ENCODE results near the gene GEMIN2. TPM values are rescaled to one million over a fixed set of nuclear protein-coding genes. Genes with fewer than 3 reads are reported as not detected.

GEMIN2 gene
- total RNA-seq, 1 donor from 2014 or later: 71.8 TPM

DNA sequence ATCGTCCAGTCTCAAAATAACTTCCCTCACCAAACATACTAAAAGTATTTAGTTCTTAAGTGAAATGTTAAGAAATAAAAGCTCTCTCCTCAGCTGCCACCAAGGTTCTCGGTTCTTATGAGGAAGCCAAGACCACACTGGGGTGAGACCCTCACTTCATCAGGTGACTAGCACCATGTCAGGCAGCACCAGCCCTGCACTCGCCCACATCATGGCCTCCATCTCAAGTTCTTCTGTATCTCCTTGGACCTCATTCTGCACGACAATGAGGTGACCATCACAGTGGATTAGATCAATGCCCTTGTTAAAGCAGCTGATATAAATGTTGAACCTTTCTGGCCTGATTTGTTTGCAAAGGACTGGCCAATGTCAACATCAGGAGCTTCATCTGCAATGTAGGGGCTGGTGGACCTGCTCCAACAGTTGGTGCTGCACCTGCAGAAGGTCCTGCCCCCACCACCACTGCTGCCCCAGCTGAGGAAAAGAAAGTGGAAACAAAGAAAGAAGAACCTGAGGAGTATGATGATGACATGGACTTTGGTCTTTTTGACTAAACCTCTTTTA is 23.5 kb upstream of the GEMIN2 start:
- Mint-ChIP-seq H3K4me1 (no peaks in the 10 kb centered on the region), H3K27me3 (ENCODE audit: insufficient read depth, low read depth) (no peaks in the 10 kb centered on the region), H3K4me3 (no peak overlapping the region), H3K27ac (no peak overlapping the region), H3K36me3 (peaks cover 38% of the 10 kb centered on the region), H3K9me3 (no peaks in the 10 kb centered on the region)
- Histone ChIP-seq H3K4me2 (no peak overlapping the region), H2AFZ (replicated peaks) (no peak overlapping the region), H3K9me3 (ENCODE audit: low read depth) (no peaks in the 10 kb centered on the region), H3K27ac (no peak overlapping the region), H3K79me2 (ENCODE audit: low read depth) (peaks cover 6% of the 10 kb centered on the region), H3K4me1 (no peaks in the 10 kb centered on the region), H4K20me1 (ENCODE audit: low read depth) (peaks cover 6% of the 10 kb centered on the region), H3K4me3 (no peak overlapping the region), H3K36me3 (peaks cover 23% of the 10 kb centered on the region), H3K9ac (no peak overlapping the region), H3F3A (ENCODE audit: low read depth) (no peaks in the 10 kb centered on the region), H3K27me3 (no peaks in the 10 kb centered on the region)
- TF ChIP-seq EZH2phosphoT487 (IDR thresholded peaks at IDR 0.05): no peak
- no peak for TF ChIP-seq EZH2 (IDR thresholded peaks at IDR 0.05)
- TF ChIP-seq, protein P1, sequence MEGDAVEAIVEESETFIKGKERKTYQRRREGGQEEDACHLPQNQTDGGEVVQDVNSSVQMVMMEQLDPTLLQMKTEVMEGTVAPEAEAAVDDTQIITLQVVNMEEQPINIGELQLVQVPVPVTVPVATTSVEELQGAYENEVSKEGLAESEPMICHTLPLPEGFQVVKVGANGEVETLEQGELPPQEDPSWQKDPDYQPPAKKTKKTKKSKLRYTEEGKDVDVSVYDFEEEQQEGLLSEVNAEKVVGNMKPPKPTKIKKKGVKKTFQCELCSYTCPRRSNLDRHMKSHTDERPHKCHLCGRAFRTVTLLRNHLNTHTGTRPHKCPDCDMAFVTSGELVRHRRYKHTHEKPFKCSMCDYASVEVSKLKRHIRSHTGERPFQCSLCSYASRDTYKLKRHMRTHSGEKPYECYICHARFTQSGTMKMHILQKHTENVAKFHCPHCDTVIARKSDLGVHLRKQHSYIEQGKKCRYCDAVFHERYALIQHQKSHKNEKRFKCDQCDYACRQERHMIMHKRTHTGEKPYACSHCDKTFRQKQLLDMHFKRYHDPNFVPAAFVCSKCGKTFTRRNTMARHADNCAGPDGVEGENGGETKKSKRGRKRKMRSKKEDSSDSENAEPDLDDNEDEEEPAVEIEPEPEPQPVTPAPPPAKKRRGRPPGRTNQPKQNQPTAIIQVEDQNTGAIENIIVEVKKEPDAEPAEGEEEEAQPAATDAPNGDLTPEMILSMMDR (IDR thresholded peaks at IDR 0.05): no peak
- no peak for DNase-seq (ENCODE audit: low spot score)

DNA sequence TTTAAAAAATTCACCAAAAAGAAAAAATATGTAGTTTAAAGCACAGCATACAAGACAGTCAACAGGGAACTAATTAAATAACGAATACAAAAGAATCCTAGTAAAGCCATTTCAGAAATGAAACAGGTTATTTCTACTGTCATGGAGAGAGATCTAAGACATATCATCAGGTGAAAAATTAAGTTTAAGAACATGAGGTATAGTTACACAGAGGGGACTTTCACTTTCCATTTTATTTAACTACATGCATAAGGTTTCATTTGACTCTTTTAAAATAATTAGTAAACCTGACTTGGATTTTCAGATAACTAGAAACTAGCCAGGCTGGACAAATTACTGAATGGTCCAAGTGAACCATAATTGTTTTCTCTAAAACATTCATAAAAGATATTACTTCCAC is 22.4 kb upstream of the GEMIN2 start:
- no peaks in the 10 kb centered on the region for H3K27me3 Mint-ChIP-seq (ENCODE audit: insufficient read depth, low read depth)
- no peak overlapping the region for H3K4me3 ChIP-seq
- TF ChIP-seq, protein P1 (IDR thresholded peaks at IDR 0.05): no peak
- TF ChIP-seq EZH2phosphoT487 (IDR thresholded peaks at IDR 0.05) (no peak), EZH2 (IDR thresholded peaks at IDR 0.05) (no peak)
- no peaks in the 10 kb centered on the region for H3K9me3 ChIP-seq (ENCODE audit: low read depth)
- H4K20me1 ChIP-seq (ENCODE audit: low read depth): peaks cover 6% of the 10 kb centered on the region
- no peak overlapping the region for H3K27ac ChIP-seq
- no peaks in the 10 kb centered on the region for H3K27me3 ChIP-seq
- no peaks in the 10 kb centered on the region for H3F3A ChIP-seq (ENCODE audit: low read depth)
- no peak overlapping the region for H3K27ac Mint-ChIP-seq
- H3K79me2 ChIP-seq (ENCODE audit: low read depth): peaks cover 15% of the 10 kb centered on the region
- H3K9me3 Mint-ChIP-seq: no peaks in the 10 kb centered on the region
- no peak overlapping the region for H3K9ac ChIP-seq
- no peak overlapping the region for H3K4me3 Mint-ChIP-seq
- H3K36me3 Mint-ChIP-seq: peaks cover 33% of the 10 kb centered on the region
- no peak overlapping the region for H2AFZ ChIP-seq (replicated peaks)
- no peak for DNase-seq (ENCODE audit: low spot score)
- no peaks in the 10 kb centered on the region for H3K4me1 ChIP-seq
- H3K4me1 Mint-ChIP-seq: no peaks in the 10 kb centered on the region
- H3K4me2 ChIP-seq: no peak overlapping the region
- H3K36me3 ChIP-seq: peaks cover 23% of the 10 kb centered on the region

DNA sequence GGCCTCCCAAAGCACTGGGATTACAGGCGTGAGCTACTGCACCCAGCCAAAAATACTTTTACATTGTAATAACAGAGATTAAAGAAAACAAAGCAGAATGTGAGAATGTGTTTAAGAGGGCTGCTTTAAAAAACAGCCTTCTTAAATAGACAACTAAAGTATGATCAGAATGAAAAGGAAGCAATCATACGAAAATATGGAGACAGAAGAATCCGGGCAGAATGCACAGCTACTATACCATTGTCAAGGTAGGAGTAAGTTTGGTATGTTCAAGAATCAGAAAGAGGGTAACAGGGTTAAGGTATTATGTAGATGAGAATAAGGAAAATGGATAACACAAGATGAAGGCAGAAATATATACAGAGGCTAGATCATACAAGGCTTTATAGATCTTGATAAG is 19.6 kb upstream of the GEMIN2 start:
- Histone ChIP-seq H3K9ac (no peak overlapping the region), H3K4me3 (no peak overlapping the region), H3K4me1 (no peaks in the 10 kb centered on the region), H3K79me2 (ENCODE audit: low read depth) (peaks cover 43% of the 10 kb centered on the region), H3F3A (ENCODE audit: low read depth) (no peaks in the 10 kb centered on the region), H3K36me3 (peaks cover 23% of the 10 kb centered on the region), H3K27ac (no peak overlapping the region), H3K4me2 (no peak overlapping the region), H3K9me3 (ENCODE audit: low read depth) (no peaks in the 10 kb centered on the region), H4K20me1 (ENCODE audit: low read depth) (peaks cover 6% of the 10 kb centered on the region), H3K27me3 (no peaks in the 10 kb centered on the region), H2AFZ (replicated peaks) (no peak overlapping the region)
- no peak for DNase-seq (ENCODE audit: low spot score)
- no peak overlapping the region for H3K27ac Mint-ChIP-seq
- H3K27me3 Mint-ChIP-seq (ENCODE audit: insufficient read depth, low read depth): no peaks in the 10 kb centered on the region
- peaks cover 3% of the 10 kb centered on the region for H3K4me1 Mint-ChIP-seq
- no peak overlapping the region for H3K4me3 Mint-ChIP-seq
- H3K9me3 Mint-ChIP-seq: no peaks in the 10 kb centered on the region
- TF ChIP-seq, protein P1 (IDR thresholded peaks at IDR 0.05): no peak
- TF ChIP-seq EZH2phosphoT487 (IDR thresholded peaks at IDR 0.05) (no peak), EZH2 (IDR thresholded peaks at IDR 0.05) (no peak)
- H3K36me3 Mint-ChIP-seq: peaks cover 27% of the 10 kb centered on the region
